COLO668 (cell line): ENCODE measurements around the gene ADM5.
A peak's percentile ranks its signal among the peaks of the same experiment; 100 is the strongest.

Experiments
- DNase-seq: peaks from one replicate; lab custom pipeline; 2025; ENCODE audit not compliant: unreplicated experiment; lab: John Stamatoyannopoulos, UW

ADM5 gene

DNA sequence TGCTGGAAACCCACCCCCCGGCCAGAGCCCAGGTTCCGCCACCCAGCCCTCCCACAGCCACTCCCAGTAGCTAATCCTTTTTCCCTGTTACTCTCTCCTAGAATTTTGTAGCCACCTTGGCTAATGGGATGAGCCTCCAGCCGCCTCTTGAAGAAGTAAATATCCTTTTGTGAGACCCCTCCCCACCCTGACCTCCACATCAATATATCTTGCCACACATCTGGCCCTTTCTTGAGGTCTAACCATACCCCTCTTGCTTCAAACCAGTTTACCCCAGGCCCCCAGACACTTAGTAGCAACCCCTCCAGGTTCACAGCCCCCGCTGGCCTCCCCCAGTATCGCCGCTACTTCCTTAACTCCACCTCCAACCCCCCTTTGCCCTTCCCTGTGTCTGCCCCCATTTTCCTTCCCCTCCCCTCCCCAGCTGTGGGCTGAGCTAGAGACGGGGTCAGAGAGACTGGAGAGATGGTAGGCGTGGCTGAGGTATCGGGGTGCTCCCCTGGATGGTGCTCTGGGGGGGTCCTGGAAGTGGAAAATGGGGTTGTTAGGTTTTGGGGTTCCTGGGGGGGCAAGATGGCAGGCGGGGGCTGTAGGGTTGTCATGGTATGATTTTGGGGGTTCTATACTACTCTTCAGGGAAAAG is 9.5 kb upstream of the ADM5 start:
- no peak for DNase-seq

DNA sequence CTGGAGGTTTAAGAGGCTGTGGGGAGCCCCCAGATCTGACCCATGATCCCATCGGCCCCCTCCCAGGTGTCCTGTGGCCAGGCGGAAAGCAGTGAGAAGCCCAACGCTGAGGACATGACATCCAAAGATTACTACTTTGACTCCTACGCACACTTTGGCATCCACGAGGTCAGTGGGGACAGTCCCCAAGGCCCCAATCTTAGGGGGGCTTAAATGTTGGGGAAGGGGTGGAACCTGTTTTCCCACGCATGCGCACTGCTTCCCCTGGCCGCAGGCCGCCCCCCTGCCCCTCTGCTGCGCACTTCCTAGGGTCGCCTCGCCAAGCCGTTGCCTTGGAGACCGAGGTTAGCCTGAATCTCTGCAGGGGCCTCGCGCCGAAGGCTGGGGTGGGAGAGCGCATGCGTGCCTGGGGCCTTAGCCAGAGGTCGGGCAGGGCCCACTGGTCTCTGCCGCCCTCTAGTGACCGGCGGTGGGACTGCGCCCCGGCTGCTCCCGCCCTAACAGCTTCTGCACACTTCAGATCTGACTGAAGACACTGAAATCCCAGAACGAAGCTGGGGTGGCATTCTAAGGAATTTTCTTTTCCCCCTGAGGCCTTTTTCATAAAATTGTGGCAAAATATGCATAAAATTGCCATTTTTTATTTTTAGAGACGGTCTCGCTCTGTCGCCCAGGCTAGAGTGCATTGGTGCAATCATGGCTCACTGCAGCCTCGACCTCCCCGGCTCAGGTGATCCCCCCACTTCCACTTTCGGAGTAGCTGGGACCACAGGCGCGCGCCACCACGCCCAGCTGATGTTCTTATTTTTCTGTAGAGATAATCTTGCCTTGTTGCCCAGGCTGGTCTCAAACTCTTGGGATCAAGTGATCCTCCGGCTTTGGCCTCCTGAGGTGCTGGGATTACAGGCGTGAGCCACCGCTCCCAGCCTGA is 8.7 kb upstream of the ADM5 start:
- peak; percentile 85 for DNase-seq

DNA sequence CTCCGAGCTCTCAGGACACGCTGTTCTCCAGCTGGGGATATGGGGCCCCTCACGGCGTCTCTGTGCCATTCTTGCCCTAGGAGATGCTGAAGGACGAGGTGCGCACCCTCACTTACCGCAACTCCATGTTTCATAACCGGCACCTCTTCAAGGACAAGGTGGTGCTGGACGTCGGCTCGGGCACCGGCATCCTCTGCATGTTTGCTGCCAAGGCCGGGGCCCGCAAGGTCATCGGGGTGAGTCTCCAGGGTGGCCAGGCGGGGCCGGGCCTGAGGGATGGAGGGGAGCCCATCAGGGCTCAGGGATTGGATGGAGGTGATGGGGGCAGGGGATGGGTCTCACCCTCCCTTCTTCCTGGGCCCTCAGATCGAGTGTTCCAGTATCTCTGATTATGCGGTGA is 7.6 kb upstream of the ADM5 start:
- DNase-seq, result no peak

DNA sequence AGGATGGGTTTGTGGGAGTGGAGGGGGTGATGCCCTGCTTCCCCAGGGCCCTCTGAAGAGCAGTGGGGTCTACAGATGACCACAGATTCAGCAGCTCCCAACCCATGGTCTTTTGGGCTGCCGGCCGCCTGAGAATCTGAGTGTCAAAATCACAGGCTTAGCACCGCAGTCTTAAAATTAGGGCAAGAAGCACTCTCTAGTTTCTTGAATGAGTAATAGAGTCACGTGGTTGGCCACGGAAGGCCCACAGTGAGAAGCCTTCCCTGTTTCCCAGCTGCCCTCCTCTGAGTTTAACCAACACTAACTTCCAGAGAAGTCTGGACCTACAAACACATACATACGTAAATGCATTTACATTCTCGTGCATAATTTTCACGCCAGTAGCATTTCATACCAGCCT is 7.1 kb upstream of the ADM5 start:
- no peak for DNase-seq

DNA sequence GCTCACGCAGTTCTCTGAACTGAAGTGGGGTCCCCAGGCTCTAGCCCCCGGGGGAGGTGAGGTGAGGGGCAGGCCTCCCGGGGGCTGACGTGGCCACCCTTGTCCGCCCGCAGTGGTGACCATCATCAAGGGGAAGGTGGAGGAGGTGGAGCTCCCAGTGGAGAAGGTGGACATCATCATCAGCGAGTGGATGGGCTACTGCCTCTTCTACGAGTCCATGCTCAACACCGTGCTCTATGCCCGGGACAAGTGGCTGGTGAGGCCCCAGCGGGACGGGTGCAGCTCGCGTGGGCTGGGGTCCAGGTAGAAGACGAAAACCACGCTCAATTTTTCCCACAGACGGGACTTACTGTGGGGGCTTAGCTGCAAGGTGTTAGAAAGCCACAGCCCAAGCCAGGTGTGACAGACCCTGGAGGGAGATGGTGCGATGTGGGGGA is 5.6 kb upstream of the ADM5 start:
- DNase-seq, result no peak

DNA sequence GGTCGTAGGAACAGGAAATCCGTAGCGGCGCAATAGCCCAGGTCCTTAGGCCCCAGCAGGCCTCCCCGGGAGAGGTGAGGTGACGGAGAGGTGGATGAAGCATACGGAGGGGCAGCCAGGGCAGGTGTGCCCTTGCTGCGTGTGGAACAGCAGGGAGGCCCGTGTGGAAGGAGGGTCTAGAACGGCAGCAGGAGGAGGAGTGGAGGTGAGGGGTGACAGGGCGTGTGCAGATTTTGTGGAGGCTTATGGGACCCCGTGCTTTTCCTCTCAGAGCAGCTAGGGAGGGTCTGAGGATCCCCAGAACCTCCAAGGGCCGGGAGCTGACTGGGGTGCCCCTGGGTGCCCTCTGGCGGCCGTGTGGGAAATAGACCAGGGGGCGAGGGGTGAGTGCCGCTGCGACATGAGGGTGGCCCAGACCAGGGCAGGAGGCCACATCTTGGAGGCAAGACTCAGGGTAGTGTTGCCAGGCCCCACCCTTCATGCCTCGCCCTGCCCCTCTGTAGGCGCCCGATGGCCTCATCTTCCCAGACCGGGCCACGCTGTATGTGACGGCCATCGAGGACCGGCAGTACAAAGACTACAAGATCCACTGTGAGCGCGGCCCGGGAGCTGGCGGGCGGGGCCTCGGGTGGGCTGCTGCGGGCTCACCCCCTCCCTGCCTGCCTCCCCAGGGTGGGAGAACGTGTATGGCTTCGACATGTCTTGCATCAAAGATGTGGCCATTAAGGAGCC is 5.0 kb upstream of the ADM5 start:
- peak; percentile 32 for DNase-seq

DNA sequence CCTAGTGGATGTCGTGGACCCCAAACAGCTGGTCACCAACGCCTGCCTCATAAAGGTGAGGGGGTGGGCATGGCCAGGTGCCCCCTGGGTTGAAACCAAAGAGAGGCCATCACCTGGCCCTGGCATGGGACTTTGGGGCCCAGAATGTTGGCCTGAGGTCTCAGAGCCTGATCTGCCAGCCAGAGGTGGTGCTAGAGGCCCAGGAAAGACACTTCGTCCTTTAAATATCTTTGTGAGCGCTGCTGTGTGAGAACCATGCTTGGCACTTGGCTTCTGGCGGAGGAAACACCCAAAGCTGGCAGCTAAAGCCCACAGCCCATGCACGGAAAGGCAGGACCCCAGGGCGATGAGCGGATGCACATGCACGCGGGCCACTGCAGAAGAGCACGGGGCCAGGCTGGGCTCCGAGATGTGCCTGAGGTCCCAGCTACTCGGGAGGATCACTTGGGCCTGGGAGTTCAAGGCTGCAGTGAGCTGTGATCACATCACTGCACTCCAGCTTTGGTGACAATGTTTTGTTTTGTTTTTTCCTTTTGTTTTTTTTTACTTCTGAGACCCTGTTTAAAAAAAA is 4.3 kb upstream of the ADM5 start:
- DNase-seq, result no peak

DNA sequence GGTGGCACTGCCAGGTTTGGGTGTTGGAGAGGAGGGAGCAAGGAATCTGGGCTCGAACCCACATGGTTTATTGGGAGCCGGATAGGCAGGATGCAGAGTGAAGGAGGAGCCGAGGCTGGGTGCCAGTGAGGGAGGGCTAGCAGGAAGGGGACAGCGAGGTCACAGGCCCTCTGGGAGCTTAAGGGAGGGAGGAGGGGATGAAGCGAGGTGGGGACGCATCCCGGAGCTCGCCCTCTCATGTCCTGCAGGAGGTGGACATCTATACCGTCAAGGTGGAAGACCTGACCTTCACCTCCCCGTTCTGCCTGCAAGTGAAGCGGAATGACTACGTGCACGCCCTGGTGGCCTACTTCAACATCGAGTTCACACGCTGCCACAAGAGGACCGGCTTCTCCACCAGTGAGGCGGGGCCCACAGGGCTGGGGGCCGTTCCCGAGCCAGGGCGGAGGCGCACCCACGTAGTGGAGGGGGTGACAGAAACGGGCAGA is 3.5 kb upstream of the ADM5 start:
- no peak for DNase-seq

DNA sequence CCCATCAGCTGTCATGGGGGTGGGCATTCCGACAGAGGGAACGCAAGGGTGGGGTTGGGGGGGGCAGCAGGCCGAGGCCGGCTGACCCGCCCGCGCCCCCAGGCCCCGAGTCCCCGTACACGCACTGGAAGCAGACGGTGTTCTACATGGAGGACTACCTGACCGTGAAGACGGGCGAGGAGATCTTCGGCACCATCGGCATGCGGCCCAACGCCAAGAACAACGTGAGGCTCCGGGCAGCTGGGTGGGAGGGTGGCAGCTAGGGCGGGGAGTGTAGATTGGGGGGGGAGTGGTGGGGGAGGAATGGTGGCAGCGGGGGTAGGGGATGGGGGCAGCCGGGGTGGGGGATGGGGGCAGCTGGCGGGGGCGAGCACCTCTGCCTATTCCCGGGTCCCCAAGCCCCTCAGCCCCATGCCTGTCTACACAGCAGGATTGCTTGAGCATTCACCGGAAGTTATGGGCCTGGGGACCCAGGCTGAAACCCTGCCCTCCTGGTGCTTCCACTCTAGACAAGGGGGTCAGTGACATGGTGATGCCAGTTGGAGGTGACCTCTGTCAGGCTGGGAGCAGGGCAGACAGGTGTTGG is 2.8 kb upstream of the ADM5 start:
- DNase-seq, result no peak

DNA sequence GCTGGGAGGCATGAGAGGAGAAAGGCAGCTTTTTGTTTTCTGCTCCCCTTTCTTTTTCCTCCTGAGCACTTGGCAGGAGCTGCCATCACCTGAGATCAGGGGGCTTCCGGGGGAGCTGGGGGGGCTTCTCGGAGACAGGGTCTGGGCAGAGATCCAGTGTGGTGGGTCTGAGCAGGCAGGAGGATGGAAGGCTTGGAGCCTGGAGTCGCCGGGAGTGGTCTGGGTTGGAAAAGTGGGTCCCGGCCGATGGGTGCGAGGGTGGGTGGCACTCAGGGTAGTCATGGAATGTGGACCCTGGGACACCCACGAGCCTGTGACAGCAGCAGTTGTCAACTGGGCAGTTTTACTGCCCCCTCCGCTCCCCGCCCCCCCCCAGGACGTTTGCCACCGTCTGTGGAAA is 2.2 kb upstream of the ADM5 start:
- DNase-seq, result no peak

DNA sequence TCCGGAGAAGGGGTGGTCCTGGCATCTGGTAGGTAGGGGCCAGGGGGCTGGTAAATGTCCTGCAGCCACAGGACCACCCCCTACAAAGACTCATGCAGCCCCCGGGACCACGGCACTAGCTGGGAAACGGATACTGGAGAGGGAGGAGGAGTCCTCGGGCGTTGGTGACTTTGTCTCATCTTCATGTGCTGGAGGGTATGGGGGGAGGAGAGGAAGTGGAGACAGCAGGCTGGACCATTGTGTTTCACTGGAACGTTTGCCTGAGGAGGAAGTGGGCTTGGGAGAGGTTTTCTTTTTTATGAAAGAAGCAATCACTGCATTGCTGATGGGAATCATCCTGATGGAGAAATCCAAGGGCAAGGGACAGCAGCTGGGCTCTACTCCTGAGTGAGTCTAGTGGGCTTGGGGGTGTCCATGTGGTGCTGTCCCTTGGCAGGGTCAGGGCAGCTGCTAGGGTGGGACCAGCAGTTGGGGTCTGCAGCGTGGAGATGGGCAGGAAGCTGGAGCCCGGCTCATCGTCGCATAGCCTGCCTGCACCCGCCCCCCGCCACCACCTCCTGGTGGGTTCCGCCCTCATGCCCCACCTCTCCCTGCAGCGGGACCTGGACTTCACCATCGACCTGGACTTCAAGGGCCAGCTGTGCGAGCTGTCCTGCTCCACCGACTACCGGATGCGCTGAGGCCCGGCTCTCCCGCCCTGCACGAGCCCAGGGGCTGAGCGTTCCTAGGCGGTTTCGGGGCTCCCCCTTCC is 1.7 kb upstream of the ADM5 start:
- no peak for DNase-seq

DNA sequence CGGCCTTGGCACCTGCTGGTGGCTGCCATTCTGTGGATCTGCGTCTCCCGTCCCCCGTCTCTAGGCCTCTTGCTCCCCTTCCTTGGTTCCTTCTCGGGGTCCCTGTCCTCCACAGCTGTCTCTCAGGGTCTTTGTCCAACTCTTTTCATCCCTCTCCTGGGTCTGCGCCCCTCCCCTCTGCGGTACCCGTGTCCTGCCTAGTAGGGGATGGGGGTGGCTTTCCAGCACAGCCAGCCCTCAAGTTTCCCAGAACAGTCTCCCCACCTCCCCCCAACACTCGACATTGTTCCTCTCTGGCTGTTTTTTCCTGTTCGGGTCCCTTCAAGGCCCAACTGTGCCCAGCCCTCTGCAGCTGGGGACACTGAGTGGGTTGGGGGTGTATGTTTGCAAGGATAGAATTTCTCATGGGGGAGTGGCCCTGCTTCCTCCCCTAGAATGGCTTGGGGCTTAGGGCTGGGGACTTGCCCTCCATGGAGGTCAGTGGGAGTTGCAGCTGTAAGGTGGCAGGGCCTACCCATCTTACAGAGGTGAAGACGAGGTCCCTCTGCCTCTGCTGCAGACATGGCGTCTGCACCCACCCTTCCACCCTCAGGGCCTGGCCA is 762 bp upstream of the ADM5 start:
- no peak for DNase-seq

DNA sequence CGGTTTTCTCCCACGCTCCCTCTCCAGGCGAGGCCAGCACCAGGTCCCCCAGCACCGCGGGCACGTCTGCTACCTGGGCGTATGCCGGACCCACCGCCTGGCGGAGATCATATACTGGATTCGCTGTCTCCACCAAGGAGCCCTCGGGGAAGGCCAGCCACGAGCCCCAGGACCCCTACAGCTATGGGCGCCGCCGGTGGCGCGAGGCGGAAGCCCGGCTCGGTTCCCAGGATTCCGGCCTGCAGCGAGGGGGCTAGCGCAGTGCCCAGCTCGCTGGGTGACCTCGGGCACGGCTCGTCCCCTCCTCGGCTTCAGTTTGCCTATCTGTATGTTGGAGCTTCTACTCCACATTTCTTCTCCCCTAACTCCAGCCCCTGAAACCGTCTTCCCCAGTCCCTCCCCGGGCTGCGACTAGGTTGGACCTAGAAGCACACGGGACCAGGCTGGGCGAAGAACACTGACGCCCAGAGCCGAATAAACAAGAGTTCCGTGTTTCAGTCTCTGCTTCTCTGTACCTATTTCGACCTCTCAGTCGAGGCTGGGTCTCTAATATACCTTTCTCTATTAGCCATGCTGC is 773 bp downstream of the ADM5 start:
- peak; percentile 55 for DNase-seq

DNA sequence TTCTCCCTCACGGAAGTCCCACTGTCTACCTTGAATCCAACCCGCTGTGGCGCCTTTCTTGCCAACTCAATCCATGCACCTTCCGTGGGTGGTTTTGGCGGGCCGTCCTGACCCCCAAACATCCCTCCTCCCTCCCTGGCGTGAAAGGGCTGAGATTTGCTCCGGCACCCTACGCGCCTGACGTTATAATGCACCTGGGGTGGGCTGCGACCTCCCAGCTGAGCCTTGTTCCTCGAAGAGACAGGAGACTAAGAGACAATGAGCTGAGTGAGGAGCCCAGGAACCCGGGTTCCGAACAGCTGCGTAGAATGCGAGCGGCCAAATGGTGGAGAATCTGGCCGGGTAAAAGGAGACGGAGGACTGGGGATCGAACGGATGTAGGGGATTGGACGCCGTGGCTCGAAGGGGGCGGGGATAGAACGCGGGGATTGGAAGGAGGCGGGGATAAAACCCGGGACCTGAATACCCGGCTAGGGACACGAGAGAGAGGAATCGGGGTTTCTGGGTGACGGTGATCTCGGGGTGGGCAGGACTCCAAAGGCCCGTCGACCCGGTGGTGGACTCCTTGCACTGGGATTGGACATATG is 1.4 kb downstream of the ADM5 start, which contains the start of gene CPT1C:
TSS of gene CPT1C (plus strand) at position 461 of the 587 bp plus-strand sequence. CDS start 1,137 bp downstream, outside the sequence.
- peak; percentile 88 for DNase-seq

DNA sequence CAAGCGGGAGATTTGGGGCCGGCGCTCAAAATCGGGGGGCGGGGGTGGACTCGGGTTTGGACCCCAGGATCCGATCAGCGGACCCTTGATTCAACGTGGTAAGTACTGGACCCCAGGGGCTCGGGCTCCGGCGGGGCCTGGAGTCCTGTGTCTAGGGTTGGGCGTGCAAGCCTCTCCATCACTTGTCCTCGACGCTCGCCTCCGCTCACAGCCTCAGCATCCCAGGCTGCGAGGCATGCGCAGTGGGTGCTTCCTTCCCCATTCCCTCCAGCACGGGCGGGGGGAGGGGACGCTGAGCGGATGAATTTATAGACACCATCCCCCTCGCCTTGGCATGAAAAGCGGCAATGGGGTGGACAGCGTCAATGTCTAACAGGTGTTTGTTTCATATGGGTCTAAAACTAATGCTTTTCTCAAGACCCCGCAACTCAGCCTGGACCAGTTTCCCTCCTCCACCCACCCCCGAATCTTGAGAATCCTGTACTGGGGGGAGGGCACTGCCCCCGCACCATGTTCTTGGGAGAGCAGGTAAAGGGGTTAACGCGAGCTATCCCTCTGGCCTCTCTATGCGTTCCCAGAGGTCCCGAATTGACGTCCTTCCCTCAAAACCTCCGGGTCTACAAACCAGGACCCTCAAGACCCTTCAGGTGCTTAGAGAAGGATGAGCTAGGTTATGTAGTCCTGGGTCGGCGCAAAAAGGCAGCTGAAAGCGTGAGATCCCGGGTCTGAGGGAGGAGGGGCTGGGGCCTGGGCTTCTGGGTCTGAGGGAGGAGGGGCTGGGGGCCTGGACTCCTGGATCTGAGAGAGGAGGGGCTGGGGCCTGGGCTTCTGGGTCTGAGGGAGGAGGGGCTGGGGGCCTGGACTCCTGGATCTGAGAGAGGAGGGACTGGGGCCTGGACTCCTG is 2.1 kb downstream of the ADM5 start:
- peak; percentile 75 for DNase-seq

DNA sequence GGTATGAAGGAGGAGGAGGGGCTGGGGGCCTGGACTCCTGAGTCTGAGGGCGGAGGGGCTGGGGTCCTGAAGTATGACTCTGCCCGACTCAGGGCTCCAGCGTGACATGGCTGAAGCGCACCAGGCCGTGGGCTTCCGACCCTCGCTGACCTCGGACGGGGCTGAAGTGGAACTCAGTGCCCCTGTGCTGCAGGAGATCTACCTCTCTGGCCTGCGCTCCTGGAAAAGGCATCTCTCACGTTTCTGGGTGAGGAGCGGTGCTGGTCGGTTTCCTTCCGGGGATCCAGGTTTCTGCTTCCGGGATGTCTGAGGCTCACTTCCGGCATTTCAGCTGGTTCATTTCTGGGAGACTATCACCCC is 2.7 kb downstream of the ADM5 start:
- DNase-seq, result no peak

DNA sequence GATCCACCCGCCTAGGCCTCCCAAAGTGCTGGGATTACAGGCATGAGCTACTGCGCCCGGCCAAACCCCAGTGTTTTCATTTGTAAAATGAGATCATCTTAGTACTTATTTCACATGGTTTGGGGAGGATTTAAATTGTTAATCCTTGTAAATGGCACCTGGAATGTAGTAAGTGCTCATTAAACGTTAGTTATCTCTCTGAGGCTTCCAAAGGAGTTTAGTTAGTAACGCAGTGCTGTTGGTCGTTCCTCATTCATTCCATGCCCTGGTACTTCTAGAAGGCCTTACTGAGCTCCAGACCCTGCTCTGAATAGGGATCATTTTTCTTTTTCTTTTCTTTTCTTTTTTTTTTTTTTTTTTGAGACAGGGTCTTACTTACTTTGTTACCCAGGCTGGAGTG is 6.7 kb downstream of the ADM5 start:
- DNase-seq, result no peak

DNA sequence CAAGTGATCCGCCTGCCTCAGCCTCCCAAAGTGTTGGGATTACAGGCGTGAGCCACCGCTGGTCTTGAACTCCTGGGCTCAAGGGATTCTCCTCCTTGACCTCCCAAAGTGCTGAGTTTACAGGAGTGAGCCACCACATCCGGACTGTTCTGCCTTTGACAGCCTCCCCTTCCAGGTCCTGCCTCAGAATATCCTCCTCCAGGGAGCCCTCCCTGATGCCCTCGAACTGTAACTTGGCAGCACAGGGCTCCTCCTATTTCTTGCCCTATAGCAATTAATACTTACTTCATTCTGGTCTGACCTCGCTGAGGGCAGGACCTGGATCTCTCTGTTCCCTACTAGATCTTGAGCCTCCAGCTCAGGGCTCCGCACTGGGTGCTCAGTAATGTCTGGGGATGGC is 7.5 kb downstream of the ADM5 start:
- no peak for DNase-seq
